GM13977 (cell line): ENCODE data around the gene SSRP1.

Experiments used
- DNase-seq: peaks from one replicate; pipeline ENCODE4 v3.0.0; 2012; ENCODE audit warnings: low spot score
- in situ Hi-C: fragments of 300-500 bp; cut with MboI; formaldehyde crosslinking; loops from one replicate; pipeline ENCODE4 v1.12.0; 2022; ENCODE audit warnings: low sequenced_read_pairs, low pct_unique_long_range_greater_than_20kb, mixed read lengths, inconsistent platforms; ENCODE audit not compliant: unreplicated experiment
- TF ChIP-seq, protein P1 (sequence below): IDR thresholded peaks from 2 replicates; pipeline ENCODE4 v1.5.1; 2012; ENCODE audit warnings: mild to moderate bottlenecking, control low read depth; ENCODE audit not compliant: insufficient read depth; ENCODE audit errors: extremely low read depth, missing control alignments

The SSRP1 gene

DNA sequence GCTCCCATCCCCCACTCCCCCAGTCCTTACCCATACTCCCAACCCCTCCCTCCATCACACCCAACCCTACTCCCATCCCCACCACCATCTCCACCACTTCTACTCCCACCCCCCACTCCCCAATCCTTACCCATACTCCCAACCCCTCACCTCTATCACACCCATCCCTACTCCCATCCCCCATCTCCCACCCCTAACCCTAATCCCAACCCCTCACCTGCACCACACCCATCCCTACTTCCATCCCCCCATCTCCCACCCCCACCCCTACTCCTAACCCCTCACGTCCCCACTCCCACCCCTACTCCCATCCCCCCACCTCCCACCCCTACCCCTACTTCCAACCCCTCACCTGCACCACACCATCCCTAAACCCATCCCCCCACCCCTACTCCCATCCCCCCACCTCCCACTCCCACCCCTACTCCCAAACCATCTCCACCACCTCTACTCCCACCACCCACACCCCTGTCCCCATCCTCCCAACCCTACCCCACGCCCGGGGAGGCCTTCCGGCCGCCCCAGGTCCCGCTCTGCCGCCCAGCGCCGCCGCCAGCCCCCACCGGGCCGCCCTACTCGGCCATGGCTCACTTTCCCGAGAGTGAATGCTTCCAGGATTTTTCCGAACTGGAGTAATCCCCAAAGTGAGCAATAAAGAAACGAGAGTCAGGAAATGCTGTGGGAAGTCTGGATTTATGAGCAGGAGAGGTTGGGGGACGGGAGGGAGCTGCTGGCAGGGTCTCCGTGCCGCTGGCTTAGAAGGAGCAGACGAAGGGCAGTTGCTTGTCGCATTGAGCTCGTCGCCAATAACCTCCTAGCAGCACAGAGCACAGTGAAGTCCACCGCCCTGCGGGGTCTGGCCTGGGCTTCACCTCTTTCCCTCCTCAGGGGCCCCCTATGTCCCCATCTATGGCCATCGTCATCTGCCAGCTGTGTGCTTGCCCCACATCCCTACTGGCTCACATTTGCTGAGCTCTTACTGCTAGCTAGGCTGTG lies 40.7 kb upstream of the SSRP1 start:
- peak; percentile 16 for DNase-seq
- TF ChIP-seq, protein P1, sequence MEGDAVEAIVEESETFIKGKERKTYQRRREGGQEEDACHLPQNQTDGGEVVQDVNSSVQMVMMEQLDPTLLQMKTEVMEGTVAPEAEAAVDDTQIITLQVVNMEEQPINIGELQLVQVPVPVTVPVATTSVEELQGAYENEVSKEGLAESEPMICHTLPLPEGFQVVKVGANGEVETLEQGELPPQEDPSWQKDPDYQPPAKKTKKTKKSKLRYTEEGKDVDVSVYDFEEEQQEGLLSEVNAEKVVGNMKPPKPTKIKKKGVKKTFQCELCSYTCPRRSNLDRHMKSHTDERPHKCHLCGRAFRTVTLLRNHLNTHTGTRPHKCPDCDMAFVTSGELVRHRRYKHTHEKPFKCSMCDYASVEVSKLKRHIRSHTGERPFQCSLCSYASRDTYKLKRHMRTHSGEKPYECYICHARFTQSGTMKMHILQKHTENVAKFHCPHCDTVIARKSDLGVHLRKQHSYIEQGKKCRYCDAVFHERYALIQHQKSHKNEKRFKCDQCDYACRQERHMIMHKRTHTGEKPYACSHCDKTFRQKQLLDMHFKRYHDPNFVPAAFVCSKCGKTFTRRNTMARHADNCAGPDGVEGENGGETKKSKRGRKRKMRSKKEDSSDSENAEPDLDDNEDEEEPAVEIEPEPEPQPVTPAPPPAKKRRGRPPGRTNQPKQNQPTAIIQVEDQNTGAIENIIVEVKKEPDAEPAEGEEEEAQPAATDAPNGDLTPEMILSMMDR: no peak
- in situ Hi-C loops: no loop called here

DNA sequence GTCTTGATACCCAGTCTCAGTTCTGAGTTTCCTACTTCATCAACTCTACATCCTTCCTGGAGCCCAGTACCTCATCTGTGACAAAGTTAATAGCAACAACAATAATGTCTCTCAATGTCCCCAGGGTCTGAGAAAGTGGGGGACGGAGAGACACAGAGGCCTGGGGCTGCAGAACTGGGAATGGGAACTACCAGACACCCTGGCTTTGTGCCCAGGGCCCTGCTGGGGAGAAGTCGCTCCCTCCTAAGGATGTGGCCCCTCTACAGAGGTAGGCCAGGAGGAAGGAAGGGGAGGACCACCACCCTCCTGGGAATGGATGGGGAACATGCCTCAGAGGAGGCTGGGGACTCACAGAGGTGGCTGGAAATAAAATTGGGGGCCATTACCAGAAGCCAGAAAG lies 39.8 kb upstream of the SSRP1 start:
- TF ChIP-seq, protein P1: no peak
- in situ Hi-C loops: no loop called here
- peak; percentile 24 for DNase-seq

GRCh38 chr11:57374966-57375365 lies 39.3 kb upstream of the SSRP1 start:
- in situ Hi-C loops: loop anchor here (25.0 kb wide), 2 partner anchors 137 to 262 kb away; partner anchors contain the start of genes SLC43A1 and YPEL4
- no peak for DNase-seq
- TF ChIP-seq, protein P1: no peak

- no peak for DNase-seq
- in situ Hi-C loops: loop anchor here (25.0 kb wide), 2 partner anchors 139 to 264 kb away; partner anchors contain the start of genes SLC43A1 and YPEL4
- TF ChIP-seq, protein P1: no peak
Measured at GRCh38 chr11:57373146-57373545, 37.5 kb upstream of the SSRP1 start.

DNA sequence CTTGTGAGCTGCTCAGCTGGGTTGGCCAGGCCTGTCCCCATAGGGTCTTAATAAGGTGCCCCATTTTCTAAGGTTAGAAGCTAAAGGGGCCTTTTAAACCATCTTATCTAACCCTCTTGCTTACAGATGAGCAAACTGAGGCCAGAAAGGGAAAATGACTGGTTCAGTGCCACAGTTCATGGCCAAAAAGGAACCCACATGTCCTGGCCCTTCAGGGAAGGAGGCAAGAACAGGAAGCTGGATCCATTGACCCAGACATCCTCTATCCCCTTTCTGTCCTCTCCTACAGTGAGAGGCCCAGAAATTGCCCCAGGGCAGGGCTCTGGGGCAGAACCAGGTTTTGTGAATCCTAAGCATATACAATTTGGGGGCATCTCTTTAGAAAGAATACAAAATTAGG lies 35.2 kb upstream of the SSRP1 start:
- TF ChIP-seq, protein P1: no peak
- in situ Hi-C loops: loop anchor here (25.0 kb wide), 2 partner anchors 141 to 266 kb away; partner anchors contain the start of genes SLC43A1 and YPEL4
- no peak for DNase-seq

GRCh38 chr11:57370251-57370650 lies 34.6 kb upstream of the SSRP1 start:
- in situ Hi-C loops: loop anchor here (25.0 kb wide), 2 partner anchors 142 to 267 kb away; partner anchors contain the start of genes SLC43A1 and YPEL4
- TF ChIP-seq, protein P1: no peak
- no peak for DNase-seq
